T-helper 1 cell (primary cell): ENCODE results near the gene CDKAL1.
A peak's percentile ranks its signal among the peaks of the same experiment; 100 is the strongest.

Experiments used
- DNase-seq, 5 donors: peaks; one replicate each; pipeline ENCODE4 v3.0.0-alpha.2; 2012 to 2020

Gene CDKAL1

DNA sequence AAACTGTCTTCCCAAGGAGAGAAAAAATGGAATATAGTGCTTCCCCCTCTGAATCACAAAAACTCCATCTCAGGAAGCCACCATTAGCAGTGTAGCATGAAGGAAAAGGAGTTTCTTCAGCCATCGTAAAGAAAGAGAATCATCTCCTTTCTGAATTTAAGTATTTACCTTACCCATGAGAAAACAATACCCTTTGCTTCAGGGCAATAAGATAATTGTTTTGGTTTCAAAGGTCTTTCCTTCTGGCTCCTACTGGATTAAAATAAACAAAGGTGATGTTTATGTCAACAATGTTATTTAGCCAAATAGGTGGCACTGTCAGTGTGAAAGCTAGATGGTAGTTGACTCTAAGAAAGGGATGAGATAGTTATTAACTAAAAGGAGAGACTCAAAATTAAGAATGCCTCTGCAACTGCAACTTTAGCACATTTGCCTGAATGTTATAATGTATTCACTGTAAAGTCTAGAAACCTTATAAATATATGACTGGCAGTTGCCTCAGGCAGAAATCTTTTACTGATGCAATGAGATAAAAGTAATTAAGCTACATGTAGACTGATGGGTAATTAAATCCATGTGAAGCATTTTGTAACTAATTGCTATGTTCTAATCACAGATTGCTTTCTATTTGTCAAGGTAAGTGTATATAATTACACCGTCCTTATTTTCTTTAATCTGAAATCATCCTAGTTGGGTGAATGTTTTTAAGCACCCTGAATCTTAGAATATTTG lies 399.0 kb downstream of the CDKAL1 start:
- no peak for DNase-seq

DNA sequence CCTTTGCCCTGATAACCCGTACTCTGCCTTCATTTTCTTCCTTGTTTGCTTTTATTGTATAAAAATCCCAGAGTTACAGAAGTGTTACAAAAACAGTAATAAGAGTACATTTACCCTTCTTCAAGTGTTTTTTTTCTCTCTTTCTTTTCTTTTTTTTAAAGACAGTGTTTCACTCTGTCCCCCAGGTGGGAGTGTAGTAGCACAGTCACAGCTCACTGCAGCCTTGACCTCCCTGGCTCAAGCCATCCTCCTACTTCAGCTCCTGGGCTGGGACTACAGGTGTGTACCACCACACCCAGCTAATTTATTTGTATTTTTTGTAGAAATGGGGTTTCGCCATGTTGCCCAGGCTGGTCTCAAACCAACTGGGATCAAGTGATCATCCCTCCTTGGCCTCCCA lies 402.7 kb downstream of the CDKAL1 start:
- no peak for DNase-seq

DNA sequence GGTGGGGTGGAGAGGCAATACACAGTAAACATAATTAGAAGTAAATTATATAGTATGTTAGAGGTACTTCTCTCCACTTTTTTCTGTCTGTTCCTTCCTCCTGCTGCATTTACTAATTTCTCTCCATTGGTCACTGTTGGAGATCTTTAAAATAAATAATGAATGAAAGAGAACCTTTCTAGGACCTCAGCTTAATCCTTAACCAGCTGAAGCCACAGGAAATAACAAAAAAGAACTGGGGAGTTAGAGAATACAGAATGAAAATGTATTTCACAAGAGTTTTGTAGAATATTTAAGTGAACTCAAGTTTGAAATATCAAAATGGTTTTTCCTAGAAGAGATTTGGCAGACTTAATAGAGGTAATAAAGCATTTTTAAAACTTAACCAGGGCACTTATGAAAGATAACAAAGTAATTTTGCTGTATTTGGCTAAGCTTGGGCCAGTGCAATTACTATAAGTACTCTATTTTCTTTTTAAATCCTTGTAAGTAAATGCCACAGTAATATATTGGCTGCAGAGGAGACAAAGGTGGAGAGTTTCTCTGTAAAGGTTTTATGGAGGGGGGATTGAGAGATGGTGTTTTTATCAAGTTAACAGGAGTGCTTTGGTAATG lies 405.0 kb downstream of the CDKAL1 start:
- no peak for DNase-seq

DNA sequence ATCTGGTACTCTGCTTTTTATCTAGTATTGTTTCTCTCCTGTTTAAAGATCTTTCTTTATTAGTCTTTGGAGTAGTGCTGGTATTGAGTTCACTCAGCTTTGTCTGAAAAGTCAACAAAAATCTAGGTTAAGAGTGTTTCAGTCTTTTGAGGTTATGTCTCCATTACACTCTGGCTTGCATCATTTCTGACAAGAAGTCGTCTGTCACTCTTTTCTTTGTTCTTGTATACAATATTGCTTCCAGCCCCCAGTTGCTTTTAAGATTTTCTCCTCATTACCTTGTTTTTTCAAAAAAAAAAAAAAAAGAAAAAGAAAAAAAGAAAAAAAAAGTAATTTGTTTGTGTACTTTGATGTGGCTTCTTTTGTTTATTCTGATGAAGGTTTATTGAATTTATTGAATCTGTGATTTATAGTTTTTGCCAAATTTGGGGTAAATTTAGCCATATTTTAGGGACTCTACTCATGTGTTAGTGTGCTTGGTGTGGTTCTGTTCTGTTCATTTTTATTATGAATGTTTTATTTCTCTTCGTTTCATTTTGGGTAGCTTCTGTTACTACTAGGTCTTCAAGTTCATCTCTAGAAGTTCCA lies 408.9 kb downstream of the CDKAL1 start:
- no peak for DNase-seq

DNA sequence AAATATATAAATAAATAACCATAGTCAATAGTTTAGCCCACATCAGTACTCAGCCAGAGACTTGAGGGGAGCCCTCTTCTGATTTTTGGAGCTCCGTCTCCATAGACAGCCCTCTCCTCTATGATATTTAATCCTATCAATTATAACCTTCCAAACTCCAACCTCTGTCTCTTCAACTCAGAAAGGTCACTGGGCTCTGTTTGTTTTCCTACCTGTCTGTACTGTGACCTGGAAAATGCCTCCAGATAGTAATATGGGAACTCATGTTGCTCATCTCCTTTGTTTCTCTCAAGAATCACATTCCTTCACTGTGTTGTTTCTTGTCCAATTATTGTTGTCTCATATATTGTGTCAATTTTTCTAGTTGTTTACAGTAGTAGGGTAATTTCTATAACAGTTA lies 409.7 kb downstream of the CDKAL1 start:
- no peak for DNase-seq

DNA sequence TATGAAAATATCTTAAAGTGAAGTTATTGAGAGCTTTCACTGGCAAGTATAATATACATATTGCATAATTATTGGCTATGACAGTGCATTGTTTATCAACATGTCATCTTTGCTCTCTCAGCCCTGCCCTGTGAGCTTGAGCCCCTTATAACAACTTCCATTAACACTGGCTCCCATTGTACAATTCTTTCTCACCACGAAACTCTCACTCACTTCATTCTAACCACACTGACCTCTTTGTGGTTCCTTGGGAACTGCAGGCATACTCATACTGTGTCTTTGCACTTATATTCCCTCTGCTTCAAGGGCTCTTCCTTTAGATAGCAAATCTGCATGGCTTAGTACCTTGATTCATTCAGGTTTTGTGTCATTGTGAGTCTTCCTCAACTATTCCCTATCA lies 411.8 kb downstream of the CDKAL1 start:
- peak in 1 of 5 donors; percentile 52 for DNase-seq

DNA sequence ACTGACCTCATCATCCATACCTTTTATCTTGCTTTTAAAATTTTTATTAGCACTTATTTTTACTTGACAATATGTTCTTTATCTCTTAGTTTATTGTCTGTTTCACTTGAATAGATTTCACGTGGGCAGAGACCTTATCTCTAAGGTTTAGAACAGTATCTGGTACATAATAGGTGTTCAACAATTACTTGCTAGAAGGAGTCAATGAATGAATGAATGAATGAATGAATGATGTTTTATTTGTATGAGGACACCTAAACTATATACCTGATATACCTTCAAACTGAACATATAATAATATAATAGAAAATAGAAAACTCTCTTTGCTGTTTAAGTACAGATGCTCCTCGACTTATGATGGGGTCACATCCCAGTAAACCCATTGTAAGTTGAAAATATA lies 412.6 kb downstream of the CDKAL1 start:
- no peak for DNase-seq

DNA sequence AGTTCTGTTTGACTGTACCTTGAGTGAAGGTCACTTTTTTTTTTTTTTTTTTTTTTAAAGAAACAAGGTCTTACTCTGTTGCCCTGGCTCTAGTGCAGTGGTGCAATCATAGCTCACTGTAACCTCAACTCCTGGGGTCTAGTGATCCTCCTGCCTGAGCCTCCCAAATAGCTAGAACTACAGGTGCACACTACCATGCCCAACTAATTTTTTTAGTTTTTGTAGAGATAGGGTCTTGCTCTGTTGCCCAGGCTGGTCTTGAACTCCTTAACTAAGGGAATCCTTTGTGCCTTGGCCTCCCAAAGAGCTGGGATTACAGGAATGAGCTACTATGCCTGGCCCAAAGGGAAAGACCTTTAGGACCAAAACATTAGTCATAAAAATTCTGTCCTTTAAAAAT lies 413.7 kb downstream of the CDKAL1 start:
- DNase-seq, result no peak

DNA sequence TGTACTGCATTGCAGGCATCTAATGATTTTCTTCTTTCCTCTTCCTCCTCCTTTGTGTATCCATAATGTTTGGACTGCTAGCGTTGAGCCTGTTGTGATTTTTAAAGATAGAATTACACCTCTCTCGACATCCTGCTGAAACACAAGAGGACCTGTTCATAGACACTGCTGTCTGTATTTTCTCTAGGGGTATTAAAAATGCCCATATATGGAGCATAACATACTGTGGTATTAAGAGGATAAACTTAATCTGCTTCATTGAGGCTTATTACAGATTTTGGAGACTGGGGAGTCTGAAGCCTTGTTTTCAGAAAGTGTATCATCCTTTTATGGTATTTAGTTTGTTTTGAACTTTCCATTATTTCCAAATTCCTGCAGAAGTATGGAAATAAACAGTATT lies 414.3 kb downstream of the CDKAL1 start:
- DNase-seq, result no peak

DNA sequence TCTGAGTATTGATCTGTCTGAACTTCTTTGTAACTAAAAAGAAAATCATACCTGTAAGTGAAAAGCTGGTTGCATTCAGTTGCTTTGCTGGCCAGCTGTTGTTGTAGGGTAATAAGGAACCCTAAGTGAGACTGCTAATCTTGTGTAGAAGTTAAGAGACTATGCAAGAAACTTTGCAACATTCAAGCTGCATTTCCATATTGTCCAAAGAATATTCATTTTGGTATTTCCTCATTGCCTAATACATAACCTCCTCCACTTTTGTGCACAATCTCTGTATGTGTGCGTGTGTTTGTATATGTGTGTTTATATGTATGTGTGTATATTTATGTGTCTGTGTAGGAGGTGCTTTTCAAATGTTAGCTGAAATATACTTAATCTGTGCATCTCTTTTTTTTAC lies 414.9 kb downstream of the CDKAL1 start:
- no peak for DNase-seq

DNA sequence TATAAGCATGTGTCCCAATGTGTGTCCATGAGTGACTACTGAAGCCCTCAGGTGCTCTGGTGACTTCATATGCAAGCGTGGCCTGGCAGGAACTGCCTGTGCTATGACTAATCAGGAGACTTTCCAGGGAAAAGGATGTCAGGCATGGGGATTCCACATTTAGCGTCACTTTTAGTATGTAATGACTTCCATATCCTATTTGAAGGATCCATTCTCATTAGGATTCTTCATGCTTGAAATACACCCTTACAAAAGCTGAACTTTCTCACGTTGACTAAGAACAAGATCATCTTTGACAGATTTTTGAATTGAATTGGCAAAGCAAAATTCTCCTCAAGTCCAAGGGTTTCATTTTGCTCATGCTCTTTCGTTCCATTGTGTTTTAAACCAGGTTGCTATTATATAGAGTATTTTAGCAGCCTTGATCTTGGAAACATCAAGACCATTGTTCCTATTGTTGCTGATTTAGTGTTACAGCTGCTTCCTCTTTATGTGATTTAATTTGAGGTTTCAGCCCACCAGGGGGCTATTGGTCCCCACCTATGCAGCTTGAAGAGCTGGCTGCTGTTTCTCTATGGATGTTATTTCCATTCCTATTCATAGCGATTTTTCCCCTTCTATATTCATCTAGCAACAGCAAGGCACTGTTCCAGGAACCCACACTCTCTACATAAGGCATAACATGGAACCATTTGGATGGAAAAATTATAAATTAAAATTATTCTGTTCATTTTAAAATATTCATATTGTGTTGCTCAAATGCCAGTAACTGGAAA lies 418.6 kb downstream of the CDKAL1 start:
- DNase-seq, result no peak

DNA sequence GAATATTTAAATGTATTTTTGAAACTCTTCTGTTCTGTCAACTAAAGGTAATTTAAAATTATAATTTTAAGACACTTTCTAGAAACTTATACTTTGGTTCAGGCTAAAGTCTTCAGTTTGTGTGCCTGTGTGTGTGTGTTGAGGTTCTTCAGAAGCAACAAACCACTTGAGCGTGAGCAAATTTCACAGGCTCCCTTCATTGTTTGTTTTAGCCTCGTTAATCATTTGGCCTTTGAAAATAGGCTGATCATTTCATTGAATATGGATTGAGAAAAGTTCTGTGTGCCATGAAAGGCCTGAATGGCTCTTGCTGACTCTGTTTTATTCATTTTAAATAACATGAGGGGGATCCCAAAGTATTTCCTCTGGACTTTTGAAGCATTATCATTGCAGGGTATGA lies 420.1 kb downstream of the CDKAL1 start:
- DNase-seq, result no peak

DNA sequence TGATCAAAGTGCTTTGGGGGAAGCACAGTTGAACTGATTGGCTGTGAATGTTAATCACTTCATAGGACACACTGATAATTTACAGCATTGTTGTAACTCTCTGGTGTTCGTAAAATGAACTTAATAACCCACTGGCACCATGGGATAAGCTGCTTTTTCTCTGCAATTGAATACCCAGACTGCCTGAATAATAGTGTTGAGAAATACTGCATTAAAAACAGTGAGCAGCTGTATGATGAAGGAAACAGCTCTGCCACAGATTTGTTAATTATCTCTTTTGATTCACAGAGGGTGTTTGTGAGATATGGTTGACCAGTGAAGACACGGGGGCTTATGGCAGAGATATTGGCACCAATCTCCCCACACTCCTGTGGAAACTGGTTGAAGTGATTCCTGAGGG lies 420.9 kb downstream of the CDKAL1 start:
- no peak for DNase-seq

DNA sequence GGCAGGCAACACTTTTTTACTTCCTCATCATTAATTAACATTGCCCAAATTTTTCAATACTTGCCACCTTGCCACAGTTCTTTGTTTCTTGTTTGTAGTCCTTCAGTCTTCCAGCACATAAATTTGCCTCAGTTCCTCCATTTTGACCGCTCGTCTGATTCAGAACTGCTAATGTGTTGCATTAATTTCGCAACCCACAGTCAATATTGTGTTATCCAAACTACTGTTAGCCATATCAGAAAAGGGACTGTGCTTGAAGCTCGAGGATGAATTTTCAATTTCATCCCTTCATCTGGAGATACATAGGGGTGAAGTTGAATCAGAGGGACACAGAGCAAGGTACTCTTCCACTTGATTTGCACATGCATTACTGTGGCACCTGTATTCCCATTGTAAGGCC lies 421.5 kb downstream of the CDKAL1 start:
- no peak for DNase-seq

DNA sequence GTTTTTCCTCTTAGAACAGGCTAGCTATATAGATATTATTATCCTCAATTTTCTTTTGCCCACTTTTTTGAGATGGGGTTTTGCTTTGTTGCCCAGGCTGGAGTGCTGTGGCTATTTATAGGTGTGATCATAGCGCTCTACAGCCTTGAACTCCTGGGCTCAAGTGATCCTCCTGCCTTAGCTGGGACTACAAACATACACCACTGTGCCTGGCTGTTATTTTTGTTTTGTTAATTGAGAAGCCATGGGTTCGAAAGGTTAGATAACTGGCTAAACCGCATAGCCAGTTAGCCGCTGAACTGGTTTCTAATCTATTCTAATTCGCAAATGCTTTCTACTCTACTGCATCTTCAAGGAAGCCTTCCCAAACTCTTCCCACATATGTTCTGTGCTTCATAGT lies 425.8 kb downstream of the CDKAL1 start:
- no peak for DNase-seq

DNA sequence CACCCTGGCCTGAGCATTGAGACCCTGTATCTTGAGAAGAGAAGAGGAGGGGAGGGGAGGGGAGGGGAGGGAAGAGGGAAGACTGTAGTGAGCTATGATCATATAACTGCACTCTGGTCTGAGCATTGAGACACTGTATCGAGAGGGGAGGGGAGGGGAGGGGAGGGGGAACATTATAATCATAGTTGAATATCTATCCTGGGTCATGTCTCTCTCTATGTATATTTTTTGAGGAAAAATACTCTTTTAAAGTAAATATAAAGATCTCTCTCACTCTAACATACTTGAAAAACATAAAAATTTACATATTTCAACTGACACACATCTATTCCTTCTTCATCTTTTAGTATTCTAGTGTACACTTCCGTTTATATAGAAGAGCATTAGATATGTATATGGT lies 431.0 kb downstream of the CDKAL1 start:
- DNase-seq, result no peak

DNA sequence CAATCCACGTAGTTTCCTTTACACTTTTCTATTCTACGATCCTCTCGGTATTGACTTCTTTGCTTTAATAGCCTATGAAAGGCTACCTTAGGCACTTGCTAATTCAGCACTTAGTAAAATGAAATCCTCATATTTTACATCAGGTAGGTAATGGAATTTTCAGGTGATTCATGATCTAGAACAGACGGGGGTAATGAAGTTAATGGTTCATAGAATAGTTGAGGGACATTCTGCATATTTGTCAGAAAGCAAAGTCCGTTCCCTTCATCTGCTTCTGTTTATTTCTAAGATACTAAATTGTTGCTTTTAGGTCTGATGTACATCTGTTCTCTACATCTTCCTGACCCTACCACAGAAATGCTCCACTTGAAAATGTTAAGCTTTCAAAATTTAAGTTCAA lies 431.7 kb downstream of the CDKAL1 start:
- DNase-seq, result no peak

DNA sequence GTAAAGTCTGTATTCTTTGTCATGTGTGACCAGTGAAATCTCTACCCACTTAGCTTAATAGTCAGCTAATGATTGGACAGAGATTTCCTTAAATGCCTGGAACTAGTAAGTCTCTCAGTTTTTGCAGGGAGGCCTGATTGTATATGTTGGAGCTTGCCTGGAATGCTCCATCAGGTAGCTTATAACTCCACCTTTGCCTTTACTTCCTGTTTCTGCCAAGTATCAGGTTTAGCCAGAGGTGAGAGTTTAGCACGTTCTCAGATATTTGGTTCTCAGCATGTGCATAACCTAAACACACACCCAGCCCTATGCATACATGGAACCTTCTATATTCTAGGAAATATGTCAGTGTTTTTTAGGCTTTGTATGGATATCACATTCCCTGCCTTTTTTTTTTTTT lies 435.3 kb downstream of the CDKAL1 start:
- DNase-seq, result no peak

DNA sequence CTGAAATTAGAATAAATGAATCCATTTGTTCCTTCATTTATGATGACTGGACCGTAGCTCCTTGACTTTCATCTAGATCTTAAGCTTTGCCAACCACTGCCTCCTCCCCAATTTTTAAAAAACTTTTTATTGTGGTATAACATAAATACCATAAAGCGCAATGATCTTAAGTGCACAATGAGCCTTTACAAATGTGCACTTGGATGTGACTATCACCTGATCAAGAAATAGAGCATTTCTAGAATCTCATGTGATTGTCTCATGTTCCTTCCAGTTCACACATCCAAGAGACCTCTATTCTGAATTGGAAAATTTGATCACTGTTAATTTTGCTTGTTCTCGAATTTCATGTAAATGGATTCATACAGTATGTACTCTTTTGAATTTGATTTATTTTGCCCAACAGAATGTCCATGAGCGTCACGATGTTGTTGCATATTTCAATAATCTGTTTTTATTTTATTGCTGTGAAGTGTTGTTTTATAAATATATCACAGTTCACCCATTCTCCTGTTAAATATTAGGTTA lies 442.2 kb downstream of the CDKAL1 start:
- no peak for DNase-seq

DNA sequence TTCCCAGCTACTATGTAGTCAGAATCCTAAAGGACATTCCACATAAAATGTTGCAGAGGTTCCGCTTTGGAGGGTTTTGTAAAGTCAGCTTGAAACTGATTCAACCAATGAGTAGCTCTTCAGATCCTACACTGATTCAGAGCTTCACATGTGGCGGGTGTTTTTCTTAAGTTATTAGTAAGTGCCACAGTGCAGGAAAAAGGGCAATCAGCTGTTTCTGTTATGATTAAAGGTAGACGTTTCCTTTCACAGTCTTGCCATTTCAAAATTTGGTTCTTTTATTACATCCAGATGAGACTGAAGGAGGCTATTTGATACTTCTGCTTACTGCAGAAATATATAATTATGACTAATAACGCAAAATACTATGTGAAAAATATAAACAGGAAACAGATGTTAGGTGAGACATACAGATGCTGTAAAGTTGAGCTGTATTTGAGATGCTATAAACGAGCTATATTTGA lies 443.9 kb downstream of the CDKAL1 start:
- DNase-seq, result peak in 1 of 5 donors; percentile 52

DNA sequence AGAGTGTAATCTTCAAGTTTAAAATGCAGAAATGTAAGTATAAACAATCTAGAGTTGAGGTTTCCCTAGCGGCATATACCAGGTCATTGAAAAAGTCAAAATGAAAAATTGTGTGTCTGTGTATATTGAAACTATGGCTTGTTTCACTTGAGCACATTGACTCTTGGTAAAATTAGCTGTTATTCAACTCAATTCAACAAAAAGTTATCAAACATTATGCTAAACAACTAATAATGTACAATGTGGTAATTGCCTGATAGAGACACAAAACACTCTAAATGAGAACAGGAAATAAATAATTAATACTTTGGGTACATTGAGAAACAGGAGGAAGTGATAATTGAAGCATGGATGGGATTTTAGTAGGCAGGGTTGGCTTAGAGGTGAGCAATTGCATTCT lies 444.8 kb downstream of the CDKAL1 start:
- no peak for DNase-seq

DNA sequence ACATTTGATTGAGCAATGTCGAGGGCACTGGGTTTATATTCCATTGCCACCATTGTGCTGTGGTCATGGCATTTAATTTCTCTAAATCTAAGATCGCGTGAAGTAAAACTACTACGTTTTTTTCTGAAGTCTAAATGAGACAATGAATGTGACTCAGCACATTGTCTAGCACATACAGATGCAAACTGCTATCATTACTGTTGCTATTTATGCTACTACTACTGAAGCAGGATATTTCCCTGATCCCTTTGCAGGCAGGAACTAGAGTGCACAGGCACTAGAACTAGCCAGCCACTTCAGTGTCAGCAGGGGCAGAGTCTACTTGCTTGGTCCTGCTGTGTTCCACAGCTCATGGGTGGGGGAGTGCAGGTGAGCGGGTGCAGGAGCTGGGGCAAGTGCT lies 449.7 kb downstream of the CDKAL1 start:
- DNase-seq, result no peak

DNA sequence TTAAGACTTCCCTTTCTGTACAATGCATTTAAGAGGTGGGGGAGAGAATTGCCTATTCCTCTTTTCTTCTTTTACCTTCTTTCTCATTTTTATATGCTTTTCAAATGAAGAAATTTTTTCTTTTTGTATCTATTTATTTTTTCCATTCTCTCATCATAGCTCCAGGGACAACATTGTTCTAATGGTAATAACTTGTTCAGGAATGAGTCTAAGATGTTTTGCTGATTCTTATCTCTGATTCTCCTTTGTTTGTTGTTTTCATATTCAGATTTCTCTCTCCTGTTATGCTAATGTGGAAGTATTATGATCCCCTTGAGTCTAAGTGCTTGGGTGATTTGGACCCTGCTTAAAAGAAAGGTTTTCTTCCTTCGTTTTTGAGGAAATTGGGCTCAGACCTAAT lies 451.6 kb downstream of the CDKAL1 start:
- DNase-seq, result no peak
